K562 (cell line): ENCODE results near the gene PRSS53. TPM values are rescaled to one million over a fixed set of nuclear protein-coding genes. Genes with fewer than 3 reads are reported as not detected.

Experiments used
- ATAC-seq: fragments of 200-7000 bp; cut with Tn5 transposase; 3 replicates; pipeline ENCODE4 v1.9.1; 2020; ENCODE audit warnings: moderate library complexity
- BruUV-seq: library from RNA; stranded (reverse); fragments of 400-500 nt; replicated peaks from 2 replicates; lab custom pipeline; 2021; lab: Mats Ljungman, UMichigan
- CTCF ChIA-PET: fragments of 300-600 bp; formaldehyde crosslinking; extraction: SDS; loops from one replicate; lab custom pipeline; 2021; ENCODE audit warnings: low intra/inter-chr PET ratio; lab: Yijun Ruan, JAX
- POLR2A ChIA-PET: fragments of 300-600, 350-650 bp; sonication (Branson Sonifier 250); formaldehyde crosslinking; extraction: SDS; loops from one replicate; lab custom pipeline; 2021; ENCODE audit warnings: antibody characterized with exemption, inconsistent platforms; lab: Yijun Ruan, JAX
- DNase-seq, 4 experiments: peaks; one replicate each; pipeline versions ENCODE4 v3.0.0 to v3.0.0-alpha.2; 2011 to 2018; ENCODE audit warnings: low spot score in 3 of 4, mixed read lengths in 3 of 4; ENCODE audit errors: extremely low read depth in 1 of 4
- FAIRE-seq: peaks from 2 replicates; lab custom pipeline; 2011; peaks lifted over from hg19 to GRCh38; lab: Jason Lieb, UNC
- H2AFZ ChIP-seq: 2 replicates; pipeline ENCODE4 v1.6.0; 2011; ENCODE audit warnings: low read depth, low read length, control low read depth, inconsistent platforms
- H3K27ac ChIP-seq: fragments of 200-600 bp; 3 replicates; pipeline ENCODE4 v1.8.0; 2011; ENCODE audit warnings: low read depth, mild to moderate bottlenecking, control low read depth, inconsistent platforms, low read length, moderate library complexity, mixed read lengths; ENCODE audit errors: extremely low read depth
- H3K27me3 ChIP-seq, 2 experiments: fragments of 300-600 bp in 1 of 2; 2 replicates in 1 of 2; 3 replicates in 1 of 2; pipeline versions ENCODE4 v1.6.0 to v1.8.0; 2011; ENCODE audit warnings: inconsistent platforms in 2 of 2, low read length in 2 of 2, mild to moderate bottlenecking in 1 of 2, mixed read lengths in 1 of 2, moderate library complexity in 1 of 2; ENCODE audit not compliant: control insufficient read depth in 2 of 2, insufficient read depth in 2 of 2
- H3K36me3 ChIP-seq: fragments of 300-600 bp; 3 replicates; pipeline ENCODE4 v1.8.0; 2011; ENCODE audit warnings: mild to moderate bottlenecking, low read length, inconsistent platforms; ENCODE audit not compliant: control insufficient read depth, insufficient read depth
- H3K4me1 ChIP-seq, 2 experiments: fragments of 200-600 bp in 1 of 2; replicated peaks in 1 of 2; 2 replicates in 1 of 2; 3 replicates in 1 of 2; pipeline versions ENCODE4 v1.5.1 to v1.8.0; 2011; ENCODE audit warnings: inconsistent platforms in 2 of 2, low read length in 2 of 2, mild to moderate bottlenecking in 1 of 2, mixed read lengths in 1 of 2, moderate library complexity in 1 of 2; ENCODE audit not compliant: control insufficient read depth in 2 of 2, insufficient read depth in 2 of 2
- H3K4me2 ChIP-seq: 2 replicates; pipeline ENCODE4 v1.6.1; 2011; ENCODE audit warnings: low read length, control low read depth, inconsistent platforms, mixed read lengths; ENCODE audit not compliant: insufficient read depth
- H3K4me3 ChIP-seq: fragments of 200-600 bp; sonication (generic), shearing (Covaris generic); 2 replicates; pipeline ENCODE4 v1.5.1; 2016; ENCODE audit warnings: control low read depth, inconsistent platforms
- H3K79me2 ChIP-seq: fragments of 200-600 bp; 3 replicates; pipeline ENCODE4 v1.8.0; 2011; ENCODE audit warnings: low read length, inconsistent platforms; ENCODE audit not compliant: control insufficient read depth, insufficient read depth
- H3K9ac ChIP-seq, 2 experiments: 2 replicates each; pipeline versions ENCODE4 v1.6.0 to v1.6.1; 2011; ENCODE audit warnings: low read depth in 2 of 2, low read length in 2 of 2, control low read depth in 1 of 2, inconsistent platforms in 1 of 2, mild to moderate bottlenecking in 1 of 2, mixed read lengths in 1 of 2; ENCODE audit not compliant: insufficient read depth in 1 of 2
- H3K9me1 ChIP-seq: one replicate; pipeline ENCODE4 v1.6.0; 2011; ENCODE audit warnings: inconsistent platforms, mild to moderate bottlenecking, low read length, moderate library complexity; ENCODE audit not compliant: control insufficient read depth, insufficient read depth
- H3K9me3 ChIP-seq: replicated peaks from 2 replicates; pipeline ENCODE4 v1.5.1; 2011; ENCODE audit warnings: low read depth, low read length, inconsistent platforms; ENCODE audit not compliant: control insufficient read depth, insufficient read depth
- H4K20me1 ChIP-seq: replicated peaks from 2 replicates; pipeline ENCODE4 v1.6.1; 2011; ENCODE audit warnings: low read length, inconsistent platforms, mixed read lengths; ENCODE audit not compliant: control insufficient read depth, insufficient read depth
- CBFA2T3 ChIP-seq: fragments of 450-650 bp; IDR thresholded peaks from 2 replicates; pipeline ENCODE4 v1.6.1; 2017
- IRF2 ChIP-seq: sonication (generic); formaldehyde crosslinking; IDR thresholded peaks from 2 replicates; pipeline ENCODE4 v1.8.1; 2022; ENCODE audit warnings: mild to moderate bottlenecking, missing genetic modification reagents
- KLF10 ChIP-seq: fragments of 250-450 bp; sonication (Bioruptor Pico); IDR thresholded peaks from 2 replicates; pipeline ENCODE4 v1.6.1; 2021; ENCODE audit warnings: matching md5 sums
- MAFG ChIP-seq: fragments of 450-650 bp; conservative IDR thresholded peaks from 2 replicates; pipeline ENCODE4 v1.6.1; 2016; ENCODE audit warnings: missing genetic modification characterization, missing compliant biosample characterization
- TSC22D4 ChIP-seq: fragments of 450-650 bp; IDR thresholded peaks from 2 replicates; pipeline ENCODE4 v1.6.1; 2016; ENCODE audit warnings: missing genetic modification characterization, missing biosample characterization, control low read depth
- U2AF2 ChIP-seq: fragments of 200-400 bp; formaldehyde crosslinking; optimal IDR thresholded peaks from 2 replicates; pipeline ENCODE3; 2017; ENCODE audit warnings: low read depth, mild to moderate bottlenecking, low read length
- WGBS: fragments of 100-300 bp; shearing (Covaris generic); methylation state at CpG from one replicate; pipeline ENCODE4 v1.1.6; 2016; ENCODE audit warnings: low coverage, mixed read lengths; ENCODE audit not compliant: insufficient coverage; ENCODE audit errors: missing lambda C conversion rate; 5-methylcytosine and 5-hydroxymethylcytosine counted together
- in situ Hi-C: fragments of 300-500 bp; cut with MboI; formaldehyde crosslinking; loops from 4 replicates; pipeline ENCODE4 v1.15.0; 2018; ENCODE audit warnings: inconsistent platforms, mixed read lengths
- intact Hi-C: fragments of 100-400 bp; cut with micrococcal nuclease; formaldehyde crosslinking; loops from 2 replicates; pipeline ENCODE4 v1.14.2; 2022
- polyA plus RNA-seq, 8 experiments: library from polyadenylated mRNA; depleted of rRNA in 4 of 8; stranded (reverse) in 5 of 8; unstranded in 3 of 8; fragments of >200 nt; fragmentation: Nextera tagmentation in 2 of 8; fragmentation: Illumina TruSeq in 1 of 8; extraction: Ambion mirVana in 2 of 8; extraction: Trizol in 1 of 8; gene quantifications; 2 replicates each; pipeline versions ENCODE4 v1.2.1 to v1.2.3, GENCODE V29; 2011 to 2014; ENCODE audit warnings: inconsistent platforms in 1 of 8, missing spikeins in 1 of 8
- total RNA-seq, 7 experiments: library from RNA; depleted of rRNA in 6 of 7; stranded (reverse); fragments of >200 nt in 6 of 7; fragmentation: Illumina TruSeq in 2 of 7; extraction: Trizol in 2 of 7; gene quantifications; 2 replicates each; pipeline versions ENCODE4 v1.2.1 to v1.2.3, GENCODE V29; 2011 to 2021; ENCODE audit warnings: low replicate concordance in 1 of 7
- TF ChIP-seq, protein P1 (sequence below): fragments of 150-350 bp; IDR thresholded peaks from 2 replicates; pipeline ENCODE4 v1.6.1; 2014; ENCODE audit warnings: low read depth, mild to moderate bottlenecking, low read length, borderline replicate concordance

The PRSS53 gene
- total and polyA plus RNA-seq, 9 of the 15 experiments (the other 6 are each of a cell fraction or from before 2014, with no cell fraction given), result 0.40 to 1.9 (median 0.78) TPM; not detected in 2

DNA sequence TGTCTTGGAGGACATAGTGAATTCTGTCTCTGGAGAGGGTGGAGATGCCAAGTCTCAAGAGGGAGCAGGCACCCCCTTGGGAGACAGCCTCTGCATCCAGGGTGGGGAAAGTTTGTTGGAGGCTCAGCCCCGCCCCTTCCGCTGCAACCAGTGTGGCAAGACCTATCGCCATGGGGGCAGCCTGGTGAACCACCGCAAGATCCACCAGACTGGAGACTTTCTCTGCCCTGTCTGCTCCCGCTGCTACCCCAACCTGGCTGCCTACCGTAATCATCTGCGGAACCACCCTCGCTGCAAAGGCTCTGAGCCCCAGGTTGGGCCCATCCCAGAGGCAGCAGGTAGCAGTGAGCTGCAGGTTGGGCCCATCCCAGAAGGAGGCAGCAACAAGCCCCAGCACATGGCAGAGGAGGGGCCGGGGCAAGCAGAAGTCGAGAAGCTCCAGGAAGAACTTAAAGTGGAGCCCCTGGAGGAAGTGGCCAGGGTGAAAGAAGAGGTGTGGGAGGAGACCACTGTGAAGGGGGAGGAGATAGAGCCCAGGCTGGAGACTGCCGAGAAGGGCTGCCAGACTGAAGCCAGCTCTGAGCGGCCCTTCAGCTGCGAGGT is 9.3 kb downstream of the PRSS53 start:
- H4K20me1 ChIP-seq, result peaks cover 5% of the 10 kb centered on the region; the same call in 1 of the 2 replicates
- no peak overlapping the region for H2AFZ ChIP-seq
- WGBS, result 92% methylated on average over 9 of the region's 13 CpGs
- TF ChIP-seq U2AF2 (no peak), TSC22D4 (tag) (no peak), CBFA2T3 (no peak), KLF10 (no peak), IRF2 (CRISPR knock-in tag) (no peak), MAFG (tag) (no peak)
- TF ChIP-seq, protein P1, sequence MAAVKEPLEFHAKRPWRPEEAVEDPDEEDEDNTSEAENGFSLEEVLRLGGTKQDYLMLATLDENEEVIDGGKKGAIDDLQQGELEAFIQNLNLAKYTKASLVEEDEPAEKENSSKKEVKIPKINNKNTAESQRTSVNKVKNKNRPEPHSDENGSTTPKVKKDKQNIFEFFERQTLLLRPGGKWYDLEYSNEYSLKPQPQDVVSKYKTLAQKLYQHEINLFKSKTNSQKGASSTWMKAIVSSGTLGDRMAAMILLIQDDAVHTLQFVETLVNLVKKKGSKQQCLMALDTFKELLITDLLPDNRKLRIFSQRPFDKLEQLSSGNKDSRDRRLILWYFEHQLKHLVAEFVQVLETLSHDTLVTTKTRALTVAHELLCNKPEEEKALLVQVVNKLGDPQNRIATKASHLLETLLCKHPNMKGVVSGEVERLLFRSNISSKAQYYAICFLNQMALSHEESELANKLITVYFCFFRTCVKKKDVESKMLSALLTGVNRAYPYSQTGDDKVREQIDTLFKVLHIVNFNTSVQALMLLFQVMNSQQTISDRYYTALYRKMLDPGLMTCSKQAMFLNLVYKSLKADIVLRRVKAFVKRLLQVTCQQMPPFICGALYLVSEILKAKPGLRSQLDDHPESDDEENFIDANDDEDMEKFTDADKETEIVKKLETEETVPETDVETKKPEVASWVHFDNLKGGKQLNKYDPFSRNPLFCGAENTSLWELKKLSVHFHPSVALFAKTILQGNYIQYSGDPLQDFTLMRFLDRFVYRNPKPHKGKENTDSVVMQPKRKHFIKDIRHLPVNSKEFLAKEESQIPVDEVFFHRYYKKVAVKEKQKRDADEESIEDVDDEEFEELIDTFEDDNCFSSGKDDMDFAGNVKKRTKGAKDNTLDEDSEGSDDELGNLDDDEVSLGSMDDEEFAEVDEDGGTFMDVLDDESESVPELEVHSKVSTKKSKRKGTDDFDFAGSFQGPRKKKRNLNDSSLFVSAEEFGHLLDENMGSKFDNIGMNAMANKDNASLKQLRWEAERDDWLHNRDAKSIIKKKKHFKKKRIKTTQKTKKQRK, result no peak
- CTCF ChIA-PET, result no interaction called here
- in situ Hi-C loops, result no loop called here
- no peak overlapping the region; a peak in 1 of 4 replicates for H3K9ac ChIP-seq
- H3K36me3 ChIP-seq, result peaks cover 80% of the 10 kb centered on the region
- intact Hi-C loops, result no loop called here
- H3K4me1 ChIP-seq, result peaks cover 4 to 74% of the 10 kb centered on the region in 2 experiments; a peak in 3 of 5 replicates
- ATAC-seq, result no peak
- DNase-seq, result no peak
- H3K27me3 ChIP-seq, result no peaks in the 10 kb centered on the region
- no peaks in the 10 kb centered on the region for H3K9me1 ChIP-seq
- H3K27ac ChIP-seq, result no peak overlapping the region
- H3K9me3 ChIP-seq, result no peaks in the 10 kb centered on the region
- POLR2A ChIA-PET, result interaction anchor here (0.6 to 1.8 kb wide), 4 partner anchors 8 to 101 kb away, joined by 3 to 6 read pairs (median 4); partner anchors contain the start of gene FUS
- no peak overlapping the region for H3K4me2 ChIP-seq
- no TSS peak for BruUV-seq
- FAIRE-seq, result no peak
- H3K4me3 ChIP-seq, result no peak overlapping the region
- H3K79me2 ChIP-seq, result peaks cover 36% of the 10 kb centered on the region
